Stimulated activated CD8-positive, alpha-beta memory T cell treated with anti-CD3 and anti-CD28 coated beads, Interleukin-15, amount 100 ng/mL, for 1 hour (primary cell): Measurements from ENCODE around the gene RPN2.
A peak's percentile ranks its signal among the peaks of the same experiment; 100 is the strongest.
"Not testable (repeated sequence)": the region's sequence is repeated elsewhere in the genome, so short reads cannot be mapped to it uniquely, and the experiment has no call there.

ENCODE experiments used
- DNase-seq: peaks from one replicate; pipeline ENCODE4 v3.0.0-alpha.2; 2020; ENCODE audit warnings: low read depth

The RPN2 gene

DNA sequence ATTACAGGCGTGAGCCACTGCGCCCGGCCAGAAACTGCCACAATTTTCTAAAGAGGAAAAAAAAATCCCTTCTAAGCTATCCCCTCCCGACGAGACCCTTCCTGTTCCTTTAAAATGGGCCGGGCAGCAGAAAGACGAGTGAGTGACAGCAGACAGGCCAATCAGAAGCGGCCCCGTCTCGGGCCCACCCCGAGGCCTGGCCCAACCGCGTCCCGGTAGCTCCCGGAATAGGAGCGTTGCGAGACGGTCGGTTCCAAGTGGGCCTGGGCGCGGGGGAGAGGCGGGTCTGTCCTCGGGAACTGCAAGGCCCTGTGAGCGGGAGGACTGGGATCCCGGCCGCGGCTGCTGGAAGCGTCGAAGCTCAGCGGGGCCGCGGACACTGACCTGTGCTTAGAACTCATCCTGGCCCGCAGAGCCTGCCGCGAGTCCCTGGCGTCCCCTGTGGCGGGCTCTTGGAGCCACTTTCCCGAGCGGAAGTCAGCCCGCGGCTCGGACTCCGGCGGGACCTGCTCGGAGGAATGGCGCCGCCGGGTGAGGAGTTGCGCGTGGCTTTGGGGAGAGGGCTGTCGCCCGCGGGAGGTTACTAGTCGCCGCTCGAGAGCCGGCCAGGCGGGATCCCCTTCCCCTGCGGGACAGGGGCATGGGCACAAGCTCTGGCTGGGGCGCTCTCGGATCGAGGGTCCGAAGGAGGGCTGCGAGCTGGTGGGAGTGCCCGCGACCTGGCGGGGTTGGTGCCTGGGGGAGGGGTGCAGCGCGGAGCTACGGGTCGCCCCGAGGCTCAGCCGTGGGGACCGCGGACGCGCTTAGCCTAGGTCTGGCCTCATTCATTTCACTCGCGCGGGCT lies at the start of gene RPN2, which contains the start of gene MROH8:
RPN2 (plus strand) TSS at position 492 of the 844 bp plus-strand sequence; CDS start at position 519, 27 bp downstream.
MROH8 (minus strand) TSS at position 710 of the 844 bp plus-strand sequence.
- peak; percentile 91 for DNase-seq

DNA sequence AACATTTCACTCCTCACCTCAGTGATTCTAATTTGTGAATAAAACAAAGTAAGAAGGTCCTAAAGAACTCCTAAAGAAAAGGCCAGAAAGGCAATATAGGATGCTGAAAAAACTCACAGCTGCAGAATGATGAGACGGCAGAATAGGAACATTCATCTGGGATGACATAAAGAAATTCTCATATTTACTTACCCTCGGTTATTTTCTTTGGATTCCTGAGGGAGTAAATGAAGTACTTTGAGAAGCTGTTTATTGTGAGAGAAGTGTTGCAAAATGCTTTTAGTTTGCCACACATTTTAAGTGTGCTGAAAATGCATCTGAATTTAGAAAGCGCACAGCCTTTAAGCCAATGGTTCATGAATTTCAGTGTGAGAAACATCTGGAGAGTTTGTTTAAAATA lies 47.6 kb upstream of the RPN2 start:
- DNase-seq = no peak

GRCh38 chr20:37133952-37134351 lies 45.2 kb upstream of the RPN2 start:
- no peak for DNase-seq

DNA sequence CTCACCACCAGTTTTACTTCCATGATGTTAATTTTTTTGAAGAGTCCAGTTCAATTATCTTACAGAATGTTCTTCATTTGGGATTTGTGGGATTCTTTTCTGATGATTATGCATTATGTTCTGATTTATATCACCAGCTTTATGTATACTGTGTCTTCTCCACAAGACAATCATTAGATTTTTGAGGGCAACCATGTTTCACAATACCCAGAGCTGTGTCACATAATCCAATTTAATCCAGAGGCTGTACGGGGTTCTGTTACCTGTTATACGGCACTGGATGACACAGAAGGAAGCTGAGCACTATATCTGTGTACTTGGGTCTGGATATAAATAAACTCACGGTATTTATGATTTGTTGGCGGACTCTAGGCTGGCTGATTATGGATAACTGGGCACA lies 41.6 kb upstream of the RPN2 start:
- DNase-seq = no peak

- DNase-seq = no peak
Measured at GRCh38 chr20:37142708-37143107, 36.4 kb upstream of the RPN2 start.

DNA sequence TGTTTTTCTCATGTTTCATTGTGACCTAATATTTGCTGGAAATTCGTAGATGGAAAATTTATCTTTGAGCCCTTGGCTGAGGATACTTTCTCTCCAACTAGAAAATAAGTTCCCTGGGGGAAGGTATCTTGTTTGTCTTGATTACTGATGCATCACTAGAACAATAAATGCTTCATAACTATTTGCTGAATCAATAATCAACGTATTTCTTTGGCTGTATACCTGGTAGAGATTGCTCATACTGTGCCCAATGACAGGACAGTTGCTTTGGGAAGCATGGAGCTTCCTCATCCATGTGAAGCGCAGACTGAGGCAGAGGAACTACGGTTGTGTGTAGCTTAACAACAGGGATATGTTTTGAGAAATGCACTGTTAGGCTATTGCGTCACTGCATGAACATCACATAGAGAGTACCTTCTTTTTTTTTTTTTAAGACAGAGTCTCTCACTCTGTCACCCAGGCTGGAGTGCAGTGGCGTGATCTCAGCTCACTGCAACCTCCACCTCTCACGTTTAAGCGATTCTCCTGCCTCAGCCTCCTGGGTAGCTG lies 34.2 kb upstream of the RPN2 start:
- DNase-seq = no peak

DNA sequence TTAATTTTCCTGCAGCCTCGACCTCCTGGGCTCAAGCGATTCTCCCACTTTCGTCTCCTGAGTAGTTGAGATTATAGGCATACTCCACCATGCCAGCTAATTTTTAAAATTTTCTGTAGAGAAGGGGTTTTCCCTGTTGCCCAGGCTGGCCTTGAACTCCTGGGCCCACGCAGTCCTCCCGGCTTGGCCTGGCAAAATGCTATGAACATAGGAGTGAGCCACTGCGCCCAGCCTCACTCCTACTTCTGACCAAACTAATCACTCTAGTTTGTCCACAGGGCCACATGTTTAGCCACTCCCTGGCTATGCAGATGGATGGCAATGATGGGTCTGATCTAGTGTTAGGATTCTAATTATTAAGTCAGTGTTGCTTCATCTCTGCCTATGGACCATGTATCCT lies 31.9 kb upstream of the RPN2 start:
- no peak for DNase-seq

DNA sequence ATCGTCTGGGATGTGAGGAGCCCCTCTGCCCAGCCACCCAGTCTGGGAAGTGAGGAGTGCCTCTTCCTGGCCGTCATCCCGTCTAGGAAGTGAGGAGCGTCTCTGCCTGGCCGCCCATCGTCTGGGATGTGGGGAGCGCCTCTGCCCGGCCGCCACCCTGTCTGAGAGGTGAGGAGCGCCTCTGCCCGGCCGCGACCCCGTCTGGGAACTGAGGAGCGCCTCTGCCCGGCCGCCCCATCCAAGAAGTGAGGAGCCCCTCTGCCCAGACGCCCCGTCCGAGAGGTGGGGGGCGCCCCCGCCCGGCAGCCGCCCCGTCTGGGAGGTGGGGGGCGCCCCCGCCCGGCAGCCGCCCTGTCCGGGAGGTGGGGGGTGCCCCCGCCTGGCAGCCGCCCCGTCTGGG lies 28.3 kb upstream of the RPN2 start:
- not testable (repeated sequence) for DNase-seq

DNA sequence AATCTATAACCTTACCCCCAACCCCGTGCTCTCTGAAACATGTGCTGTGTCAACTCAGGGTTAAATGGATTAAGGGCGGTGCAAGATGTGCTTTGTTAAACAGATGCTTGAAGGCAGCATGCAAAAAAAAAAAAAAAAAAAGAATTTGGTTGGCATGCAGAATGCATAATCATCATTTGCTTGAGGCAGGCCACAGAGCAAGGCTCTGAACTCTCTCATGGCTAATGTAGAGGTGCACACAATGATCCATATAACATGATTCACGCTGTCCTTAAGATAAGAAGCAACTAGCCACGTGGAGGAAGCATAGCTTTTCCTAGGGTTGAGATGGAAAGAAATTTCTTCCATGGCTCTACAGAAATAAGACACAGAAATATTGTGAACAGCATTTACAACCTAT lies 27.6 kb upstream of the RPN2 start:
- DNase-seq = no peak

DNA sequence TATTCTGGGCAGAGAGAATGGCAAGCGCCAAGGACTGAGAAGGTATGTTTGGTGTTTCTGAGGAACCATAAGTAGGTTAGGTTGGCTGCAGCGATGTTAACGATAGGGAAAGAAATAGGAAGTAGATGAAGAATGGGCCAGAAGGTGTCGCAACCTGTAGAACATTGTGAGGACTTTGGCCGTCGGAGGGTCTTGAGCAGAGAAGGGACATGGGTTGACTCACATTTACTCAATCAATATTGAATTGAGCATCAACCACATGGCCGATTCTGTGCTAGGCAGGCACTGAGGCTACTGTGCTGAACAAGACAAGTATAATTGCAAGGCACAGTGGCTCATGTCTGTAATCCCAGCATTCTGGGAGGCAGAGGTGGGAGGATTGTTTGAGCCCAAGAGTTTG lies 26.8 kb upstream of the RPN2 start:
- DNase-seq = no peak

DNA sequence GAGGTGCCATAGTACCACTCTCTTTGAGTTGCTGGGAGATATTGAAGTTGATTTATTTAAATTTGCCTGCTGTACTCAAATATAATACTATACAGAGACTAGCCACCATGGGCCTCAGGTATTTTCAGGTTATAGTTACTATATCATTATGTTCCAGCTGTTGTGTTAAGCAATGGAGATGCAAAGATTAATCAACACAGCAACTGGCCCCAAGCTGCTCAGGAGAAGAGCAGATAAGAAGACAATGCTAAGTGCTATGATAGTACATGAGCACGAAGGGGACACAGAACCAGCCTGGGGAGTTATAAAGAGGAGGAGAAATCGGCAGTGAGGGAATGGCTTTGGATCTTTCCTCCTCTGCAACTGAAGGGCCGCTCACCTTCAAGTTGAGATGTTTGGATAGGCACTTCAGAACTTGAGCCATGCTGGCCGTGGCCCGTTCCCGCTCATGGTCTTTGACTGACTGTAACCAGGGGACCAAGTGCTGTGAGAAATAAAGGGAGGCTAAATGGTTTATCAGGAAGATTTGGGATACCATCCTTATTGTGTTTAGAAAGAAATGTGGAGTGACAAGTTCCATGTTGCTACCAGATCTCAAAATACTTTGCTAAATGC lies 24.3 kb upstream of the RPN2 start:
- no peak for DNase-seq

DNA sequence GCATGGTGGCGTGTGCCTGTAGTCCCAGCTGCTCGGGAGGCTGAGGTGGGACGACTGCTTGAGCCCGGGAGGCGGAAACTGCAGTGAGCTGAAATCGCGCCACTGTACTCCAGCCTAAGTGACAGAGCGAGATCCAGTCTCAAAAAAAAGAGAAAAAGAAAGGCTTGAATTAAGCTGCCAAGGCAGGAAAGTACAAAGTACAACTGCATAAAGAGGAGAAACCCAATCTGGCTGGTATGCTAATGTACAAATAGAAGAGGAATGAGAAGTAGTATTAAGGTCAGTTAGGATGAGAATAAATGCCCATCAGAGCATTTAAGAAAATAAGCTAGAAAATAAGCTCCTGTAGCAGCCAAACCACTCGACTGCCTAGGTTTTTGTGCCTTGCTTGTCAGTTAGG lies 23.1 kb upstream of the RPN2 start:
- no peak for DNase-seq

DNA sequence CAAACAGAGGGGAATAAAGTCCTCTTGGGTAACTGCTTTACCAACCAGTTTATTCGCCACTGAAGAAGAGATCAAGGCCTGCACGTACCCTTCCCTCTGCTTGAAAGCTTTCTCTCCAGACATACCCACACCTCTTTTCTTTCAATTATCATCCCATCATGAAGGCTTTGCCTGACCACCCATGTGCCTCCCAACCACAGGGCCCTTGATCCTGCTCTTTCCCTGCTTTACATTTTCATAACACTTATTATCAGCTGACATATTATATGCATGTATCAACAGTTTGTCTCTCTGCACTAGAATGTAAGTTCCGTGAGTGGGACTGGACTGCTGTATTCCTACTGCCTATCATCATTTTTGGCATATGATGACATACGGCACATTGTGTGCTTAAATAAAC lies 20.9 kb upstream of the RPN2 start:
- DNase-seq = no peak

DNA sequence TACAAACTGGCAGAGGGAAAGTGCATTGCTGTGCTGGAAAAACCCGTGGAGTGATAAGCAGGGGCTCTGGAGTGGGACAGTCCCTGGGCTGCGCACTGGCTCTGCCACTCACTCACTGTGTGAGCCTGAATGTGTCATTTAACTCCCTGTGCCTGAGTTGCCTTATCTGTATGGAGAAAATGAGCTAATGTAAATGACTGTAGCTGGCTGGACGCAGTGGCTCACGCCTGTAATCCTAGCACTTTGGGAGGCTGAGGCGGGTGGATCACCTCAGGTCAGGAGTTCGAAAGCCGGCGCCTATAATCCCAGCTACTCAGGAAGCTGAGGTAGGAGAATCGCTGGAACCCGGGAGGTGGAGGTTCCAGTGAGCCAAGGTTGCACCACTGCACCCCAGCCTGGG lies 18.4 kb upstream of the RPN2 start:
- DNase-seq = no peak

DNA sequence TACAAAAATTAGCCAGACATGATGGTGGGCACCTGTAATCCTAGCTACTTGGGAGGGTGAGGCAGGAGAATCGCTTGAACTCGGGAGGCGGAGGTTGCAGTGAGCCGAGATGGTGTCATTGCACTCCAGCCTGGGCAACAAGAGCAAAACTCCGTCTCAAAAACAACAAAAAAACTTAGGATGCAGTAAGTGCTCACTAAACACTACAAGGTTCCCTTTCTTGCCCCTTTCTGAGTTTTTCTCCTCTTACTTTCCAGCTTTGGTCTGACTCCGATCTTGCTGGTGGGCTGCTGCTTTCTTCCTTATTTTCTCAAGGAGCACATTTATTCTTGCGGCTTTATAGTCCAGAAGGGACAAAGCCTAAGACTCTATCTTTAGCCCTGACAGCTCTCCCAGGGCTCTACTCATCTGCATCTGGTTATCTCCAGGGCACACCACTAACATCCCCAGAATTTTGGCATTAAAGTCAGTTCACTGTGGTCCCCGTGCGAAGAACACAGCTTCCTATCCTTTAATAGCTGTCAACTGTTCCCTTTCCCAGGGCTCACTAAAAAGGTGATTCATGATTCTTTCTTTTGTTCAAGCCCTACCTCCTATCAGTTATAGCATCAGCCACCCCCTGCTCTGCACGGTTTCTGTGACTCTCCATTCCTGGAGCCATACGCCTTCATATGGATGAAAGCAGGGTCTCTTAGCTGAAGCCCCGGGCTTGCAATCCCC lies 17.1 kb upstream of the RPN2 start:
- no peak for DNase-seq

GRCh38 chr20:37162646-37163045 lies 16.5 kb upstream of the RPN2 start:
- DNase-seq = no peak

DNA sequence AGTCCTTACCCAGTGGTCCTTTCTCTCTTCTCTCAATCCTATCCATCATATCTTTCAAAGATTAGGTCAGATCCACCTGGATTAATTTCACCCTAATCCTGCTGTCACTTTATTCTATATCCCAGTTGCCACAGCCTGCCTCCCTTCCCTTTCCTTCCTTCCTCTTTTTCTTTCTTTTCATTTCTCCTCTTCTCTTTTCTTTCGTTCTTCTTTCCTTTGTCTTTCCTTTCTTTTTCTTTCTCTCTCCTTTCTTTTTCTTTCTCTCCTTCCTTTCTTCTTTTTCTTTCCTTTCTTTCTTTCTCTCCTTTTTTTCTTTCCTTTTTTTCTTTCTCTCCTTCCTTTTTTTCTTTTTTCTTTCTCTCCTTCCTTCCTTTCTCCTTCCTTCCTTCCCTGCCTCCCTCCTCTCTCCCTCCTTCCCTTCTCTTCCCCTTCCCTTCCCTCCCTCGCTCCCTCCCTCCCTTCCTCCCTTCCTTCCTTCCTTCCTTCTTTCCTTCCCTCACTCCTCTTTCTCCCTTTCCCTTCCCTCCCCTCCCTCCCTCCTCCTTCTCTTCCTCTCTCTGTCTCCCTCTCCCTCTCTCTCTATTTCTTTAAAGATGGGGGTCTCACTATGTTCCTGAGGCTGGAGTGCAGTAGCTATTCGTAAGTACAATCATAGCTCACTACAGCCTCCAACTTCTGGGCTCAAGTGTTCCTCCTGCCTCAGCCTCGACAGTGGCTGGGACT lies 15.1 kb upstream of the RPN2 start:
- DNase-seq = no peak

DNA sequence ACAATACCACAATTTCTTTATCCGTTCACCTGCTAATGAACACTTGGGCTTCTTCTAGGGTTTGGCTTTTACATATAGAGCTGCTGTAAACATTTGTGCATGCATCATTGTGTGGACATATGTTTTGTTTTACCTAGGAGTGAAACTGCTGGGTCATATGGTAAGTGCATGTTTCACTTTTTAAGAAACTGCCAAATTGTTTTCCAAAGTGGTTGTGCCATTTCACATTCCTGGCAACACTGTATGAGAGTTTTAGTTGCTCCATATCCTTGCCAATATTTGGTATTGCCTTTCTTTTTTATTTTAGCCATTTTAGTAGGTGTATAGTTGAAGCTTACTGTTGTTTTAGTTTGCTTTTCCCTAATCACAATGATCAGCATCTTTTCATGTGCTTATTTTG lies 14.1 kb upstream of the RPN2 start:
- DNase-seq = no peak

- no peak for DNase-seq
Measured at GRCh38 chr20:37166867-37167266, 12.3 kb upstream of the RPN2 start.

GRCh38 chr20:37172836-37173235 lies 6.3 kb upstream of the RPN2 start:
- DNase-seq = no peak

DNA sequence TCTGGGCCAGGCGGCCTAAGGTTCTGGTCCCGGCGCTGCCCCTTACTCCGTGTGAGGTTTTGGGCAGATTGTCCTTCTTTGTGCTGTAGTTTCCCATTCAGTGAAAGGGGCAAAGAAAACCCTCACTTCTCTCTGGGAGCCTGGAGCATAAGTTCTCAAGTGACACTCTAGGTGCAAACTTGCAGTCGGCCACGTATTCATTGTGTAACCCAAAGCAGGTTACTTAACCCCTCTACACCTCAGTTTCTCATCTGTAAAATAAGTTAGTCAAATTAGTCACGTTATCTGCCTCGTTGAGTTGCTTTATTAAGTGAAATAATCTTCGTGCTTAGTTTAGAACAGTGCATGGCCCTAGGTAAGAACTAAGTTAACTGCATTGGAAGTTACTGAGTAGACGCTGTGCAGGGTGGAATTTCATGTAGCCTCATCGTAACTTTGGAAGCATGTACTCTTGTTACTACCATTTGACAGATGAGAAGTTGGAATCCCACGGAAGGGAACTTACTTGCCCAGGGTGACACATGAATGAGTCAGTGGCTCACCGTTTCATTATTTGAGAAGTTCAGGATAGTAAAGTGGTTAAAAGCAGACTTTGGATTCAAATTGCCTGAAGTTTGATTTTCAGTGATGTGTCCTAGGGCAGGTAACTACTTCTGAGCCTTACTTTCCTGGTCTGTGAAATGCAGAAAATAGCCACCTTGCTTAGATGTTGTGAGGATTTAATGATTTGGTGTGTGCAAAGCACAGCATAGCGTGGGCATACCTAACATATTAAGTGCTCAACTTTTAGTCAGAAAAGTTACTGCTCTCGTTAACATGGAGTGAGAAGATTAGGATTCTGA lies 774 bp downstream of the RPN2 start:
- DNase-seq = no peak
